ENCODE results near the gene ARHGAP8. TPM values are rescaled to one million over a fixed set of nuclear protein-coding genes. Genes with fewer than 3 reads are reported as not detected.

ARHGAP8 gene
- polyA plus RNA-seq, 1 donor, result 16.2 TPM

DNA sequence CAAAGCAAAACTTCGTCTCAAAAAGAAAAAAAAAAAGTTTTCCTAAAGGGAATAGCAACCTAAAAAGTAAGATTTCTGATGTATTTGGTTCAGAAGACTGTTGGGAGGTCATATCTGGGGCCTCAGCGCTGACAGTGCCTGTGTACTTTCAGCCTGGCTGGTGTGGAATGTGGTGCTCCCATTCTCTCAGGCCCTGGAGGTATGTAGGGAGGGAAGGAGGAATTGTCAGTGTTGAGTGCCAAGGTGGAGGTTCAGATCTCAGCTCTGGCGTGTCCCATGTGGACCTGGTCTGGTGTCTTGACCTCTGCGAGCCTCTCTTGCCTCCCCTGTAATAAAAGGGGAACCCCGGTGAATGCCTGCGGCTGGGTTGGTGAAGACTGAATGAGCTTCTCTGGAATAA is 28.0 kb upstream of the ARHGAP8 start:
- Histone ChIP-seq H3K4me3 (ENCODE audit: low read length) (no peak overlapping the region), H3K27me3 (ENCODE audit: control insufficient read depth, insufficient read depth, low read length) (no peaks in the 10 kb centered on the region), H3K9me3 (ENCODE audit: control insufficient read depth, low read depth, low read length) (no peaks in the 10 kb centered on the region), H3K27ac (ENCODE audit: low read length) (no peak overlapping the region), H3K4me1 (ENCODE audit: control insufficient read depth, insufficient read depth, low read length) (peaks cover 36% of the 10 kb centered on the region), H3K36me3 (ENCODE audit: control insufficient read depth, insufficient read depth, low read length) (peaks cover 51% of the 10 kb centered on the region)
- DNase-seq, result no peak
- WGBS (ENCODE audit: insufficient coverage, low lambda C conversion rate), result no CpG with 5 or more reads among the region's 6 CpGs

DNA sequence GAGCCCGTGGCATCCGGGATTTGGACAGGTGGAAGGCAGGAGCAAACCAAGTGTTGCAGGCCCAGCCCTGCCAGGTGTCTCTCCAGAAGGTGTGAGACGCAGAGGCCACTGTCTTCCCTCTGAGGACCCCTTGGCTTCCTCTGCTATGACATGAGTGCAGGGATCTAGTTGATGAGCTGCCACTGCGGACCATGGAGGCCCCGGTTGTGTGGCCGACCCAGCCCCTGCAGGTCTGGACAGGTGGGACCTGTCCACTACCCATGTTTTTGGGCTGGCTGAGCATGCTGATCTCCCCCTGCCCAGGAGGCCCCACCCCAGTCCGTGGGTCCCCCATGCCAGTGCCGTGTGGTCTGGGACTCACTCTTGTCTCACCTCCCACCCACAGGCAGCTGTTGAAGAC is 27.5 kb upstream of the ARHGAP8 start:
- no peak overlapping the region for H3K27ac ChIP-seq (ENCODE audit: low read length)
- no peaks in the 10 kb centered on the region for H3K9me3 ChIP-seq (ENCODE audit: control insufficient read depth, low read depth, low read length)
- no peak overlapping the region for H3K4me3 ChIP-seq (ENCODE audit: low read length)
- no peaks in the 10 kb centered on the region for H3K27me3 ChIP-seq (ENCODE audit: control insufficient read depth, insufficient read depth, low read length)
- H3K36me3 ChIP-seq (ENCODE audit: control insufficient read depth, insufficient read depth, low read length), result peaks cover 53% of the 10 kb centered on the region
- DNase-seq, result no peak
- no CpG with 5 or more reads among the region's 8 CpGs for WGBS (ENCODE audit: insufficient coverage, low lambda C conversion rate)
- H3K4me1 ChIP-seq (ENCODE audit: control insufficient read depth, insufficient read depth, low read length), result peaks cover 35% of the 10 kb centered on the region

DNA sequence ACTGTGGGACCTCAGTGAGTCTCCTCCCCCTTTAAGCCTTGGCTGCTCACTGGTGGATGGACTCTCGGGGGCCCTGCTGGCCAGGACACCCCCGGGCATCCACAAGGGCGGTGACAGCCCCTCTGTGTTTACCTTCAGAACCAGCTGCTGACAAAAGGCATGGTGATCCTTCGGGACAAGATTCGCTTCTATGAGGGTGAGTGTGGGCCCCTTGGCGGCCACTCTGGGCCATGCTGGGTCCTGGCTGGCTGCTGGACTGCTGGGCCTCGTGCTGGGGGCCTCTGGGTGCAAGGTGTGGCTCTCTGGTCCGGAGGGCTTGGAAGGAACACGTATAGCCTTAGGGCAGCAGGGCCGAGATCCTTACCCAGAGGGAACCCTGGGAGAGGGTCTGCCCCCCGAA is 25.9 kb upstream of the ARHGAP8 start:
- no peaks in the 10 kb centered on the region for H3K27me3 ChIP-seq (ENCODE audit: control insufficient read depth, insufficient read depth, low read length)

GRCh38 chr22:44727148-44727547 is 25.2 kb upstream of the ARHGAP8 start:
- peaks cover 34% of the 10 kb centered on the region for H3K4me1 ChIP-seq (ENCODE audit: control insufficient read depth, insufficient read depth, low read length)
- WGBS (ENCODE audit: insufficient coverage, low lambda C conversion rate), result no CpG with 5 or more reads among the region's 21 CpGs
- H3K27ac ChIP-seq (ENCODE audit: low read length), result no peak overlapping the region
- no peaks in the 10 kb centered on the region for H3K9me3 ChIP-seq (ENCODE audit: control insufficient read depth, low read depth, low read length)
- no peak for DNase-seq
- H3K27me3 ChIP-seq (ENCODE audit: control insufficient read depth, insufficient read depth, low read length), result no peaks in the 10 kb centered on the region
- no peak overlapping the region for H3K4me3 ChIP-seq (ENCODE audit: low read length)
- peaks cover 50% of the 10 kb centered on the region for H3K36me3 ChIP-seq (ENCODE audit: control insufficient read depth, insufficient read depth, low read length)

More for the DNA sequence above, 25.9 kb upstream of the ARHGAP8 start:
- no CpG with 5 or more reads among the region's 11 CpGs for WGBS (ENCODE audit: insufficient coverage, low lambda C conversion rate)
- Histone ChIP-seq H3K9me3 (ENCODE audit: control insufficient read depth, low read depth, low read length) (no peaks in the 10 kb centered on the region), H3K27ac (ENCODE audit: low read length) (no peak overlapping the region), H3K36me3 (ENCODE audit: control insufficient read depth, insufficient read depth, low read length) (peaks cover 55% of the 10 kb centered on the region), H3K4me1 (ENCODE audit: control insufficient read depth, insufficient read depth, low read length) (peaks cover 34% of the 10 kb centered on the region), H3K4me3 (ENCODE audit: low read length) (no peak overlapping the region)
- DNase-seq, result no peak

DNA sequence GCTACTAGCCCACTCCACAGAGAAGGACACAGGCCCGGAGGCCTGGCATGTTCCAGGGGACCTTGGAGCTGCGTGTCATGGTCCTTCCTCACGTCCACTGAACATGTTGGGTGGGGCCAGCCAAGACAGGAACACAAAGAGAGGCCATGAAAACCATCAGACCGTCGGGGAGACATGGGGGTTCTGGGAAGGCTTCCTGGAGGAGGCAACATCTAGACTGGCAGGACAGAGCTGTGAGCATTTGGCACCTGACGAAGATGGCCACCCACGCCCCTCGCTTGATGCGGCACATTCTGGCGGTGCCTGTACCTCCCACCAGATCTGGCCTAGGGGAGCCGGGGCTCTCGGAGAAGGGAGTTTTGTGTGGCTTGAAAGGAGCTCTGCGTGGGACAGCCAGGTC is 24.7 kb upstream of the ARHGAP8 start:
- DNase-seq, result no peak

GRCh38 chr22:44728761-44729324 is 23.5 kb upstream of the ARHGAP8 start:
- H3K4me1 ChIP-seq (ENCODE audit: control insufficient read depth, insufficient read depth, low read length), result peaks cover 27% of the 10 kb centered on the region
- no peak overlapping the region for H3K4me3 ChIP-seq (ENCODE audit: low read length)
- no CpG with 5 or more reads among the region's 21 CpGs for WGBS (ENCODE audit: insufficient coverage, low lambda C conversion rate)
- H3K36me3 ChIP-seq (ENCODE audit: control insufficient read depth, insufficient read depth, low read length), result peaks cover 53% of the 10 kb centered on the region
- DNase-seq, result peak in 1 of 2 donors; percentile 71
- H3K27me3 ChIP-seq (ENCODE audit: control insufficient read depth, insufficient read depth, low read length), result no peaks in the 10 kb centered on the region
- no peaks in the 10 kb centered on the region for H3K9me3 ChIP-seq (ENCODE audit: control insufficient read depth, low read depth, low read length)
- H3K27ac ChIP-seq (ENCODE audit: low read length), result peak overlapping the region; percentile 56

More for the DNA sequence above, 24.7 kb upstream of the ARHGAP8 start:
- H3K9me3 ChIP-seq (ENCODE audit: control insufficient read depth, low read depth, low read length), result no peaks in the 10 kb centered on the region
- H3K36me3 ChIP-seq (ENCODE audit: control insufficient read depth, insufficient read depth, low read length), result peaks cover 46% of the 10 kb centered on the region
- H3K4me3 ChIP-seq (ENCODE audit: low read length), result no peak overlapping the region
- WGBS (ENCODE audit: insufficient coverage, low lambda C conversion rate), result no CpG with 5 or more reads among the region's 13 CpGs
- peaks cover 31% of the 10 kb centered on the region for H3K4me1 ChIP-seq (ENCODE audit: control insufficient read depth, insufficient read depth, low read length)
- no peak overlapping the region for H3K27ac ChIP-seq (ENCODE audit: low read length)
- no peaks in the 10 kb centered on the region for H3K27me3 ChIP-seq (ENCODE audit: control insufficient read depth, insufficient read depth, low read length)

GRCh38 chr22:44729391-44730021 is 22.9 kb upstream of the ARHGAP8 start:
- H3K4me3 ChIP-seq (ENCODE audit: low read length), result no peak overlapping the region
- no CpG with 5 or more reads among the region's 39 CpGs for WGBS (ENCODE audit: insufficient coverage, low lambda C conversion rate)
- DNase-seq, result peak; percentile 57 to 66
- peaks cover 26% of the 10 kb centered on the region for H3K4me1 ChIP-seq (ENCODE audit: control insufficient read depth, insufficient read depth, low read length)
- no peaks in the 10 kb centered on the region for H3K9me3 ChIP-seq (ENCODE audit: control insufficient read depth, low read depth, low read length)
- H3K27ac ChIP-seq (ENCODE audit: low read length), result peak overlapping the region; percentile 56
- H3K27me3 ChIP-seq (ENCODE audit: control insufficient read depth, insufficient read depth, low read length), result no peaks in the 10 kb centered on the region
- H3K36me3 ChIP-seq (ENCODE audit: control insufficient read depth, insufficient read depth, low read length), result peaks cover 53% of the 10 kb centered on the region

DNA sequence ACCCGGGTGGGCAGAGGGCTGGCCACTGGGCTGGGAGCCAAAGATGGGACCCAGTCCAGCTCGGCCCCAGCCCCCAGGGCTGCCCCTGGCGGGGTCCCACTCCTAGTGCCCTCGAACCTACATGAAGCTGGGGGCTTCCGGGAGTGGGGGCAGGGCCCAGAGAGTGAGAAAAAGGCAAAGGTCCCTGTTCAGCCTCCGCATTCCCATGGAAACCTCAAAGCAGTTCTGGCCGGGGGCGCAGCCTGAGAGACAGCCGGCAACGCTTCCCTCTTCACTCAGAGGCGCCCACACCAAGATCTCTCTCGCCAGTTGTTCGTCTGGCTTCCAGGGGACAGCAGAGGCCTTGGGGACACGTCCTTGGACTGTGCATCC is 22.4 kb upstream of the ARHGAP8 start:
- no peaks in the 10 kb centered on the region for H3K9me3 ChIP-seq (ENCODE audit: control insufficient read depth, low read depth, low read length)
- peaks cover 21% of the 10 kb centered on the region for H3K4me1 ChIP-seq (ENCODE audit: control insufficient read depth, insufficient read depth, low read length)
- H3K4me3 ChIP-seq (ENCODE audit: low read length), result no peak overlapping the region
- H3K27me3 ChIP-seq (ENCODE audit: control insufficient read depth, insufficient read depth, low read length), result no peaks in the 10 kb centered on the region
- peak overlapping the region; percentile 43 for H3K27ac ChIP-seq (ENCODE audit: low read length)
- peaks cover 53% of the 10 kb centered on the region for H3K36me3 ChIP-seq (ENCODE audit: control insufficient read depth, insufficient read depth, low read length)
- no CpG with 5 or more reads among the region's 14 CpGs for WGBS (ENCODE audit: insufficient coverage, low lambda C conversion rate)
- no peak for DNase-seq

GRCh38 chr22:44730490-44731356 is 21.7 kb upstream of the ARHGAP8 start:
- H3K36me3 ChIP-seq (ENCODE audit: control insufficient read depth, insufficient read depth, low read length), result peaks cover 51% of the 10 kb centered on the region

DNA sequence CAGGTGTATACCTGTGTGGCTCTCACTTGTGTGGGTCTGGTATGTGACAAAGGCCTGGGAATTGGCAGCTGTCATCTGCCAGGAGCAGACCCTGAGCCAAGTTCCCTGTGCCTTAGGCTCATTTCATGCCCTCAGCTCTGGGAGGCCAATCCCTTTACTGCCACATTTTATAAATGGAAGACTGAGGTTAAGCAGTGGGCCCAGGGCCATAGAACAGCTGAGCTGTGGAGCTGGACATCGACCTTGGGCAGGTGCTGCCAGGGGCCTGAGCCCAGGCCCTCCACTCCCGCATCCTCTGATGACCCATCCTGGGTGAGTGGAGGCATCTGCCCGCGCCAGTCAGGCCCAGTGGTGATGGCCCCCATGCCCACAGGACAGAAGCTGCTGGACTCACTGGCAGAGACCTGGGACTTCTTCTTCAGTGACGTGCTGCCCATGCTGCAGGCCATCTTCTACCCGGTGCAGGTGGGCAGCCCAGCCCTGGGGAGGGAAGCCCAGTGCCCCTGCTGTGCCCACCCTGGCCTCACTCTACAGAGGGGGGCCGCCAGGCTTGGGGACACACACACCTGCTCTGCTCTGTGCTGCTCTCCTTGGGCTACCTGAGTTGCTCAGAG is 20.9 kb upstream of the ARHGAP8 start:
- WGBS (ENCODE audit: insufficient coverage, low lambda C conversion rate), result no CpG with 5 or more reads among the region's 7 CpGs
- Histone ChIP-seq H3K27me3 (ENCODE audit: control insufficient read depth, insufficient read depth, low read length) (no peaks in the 10 kb centered on the region), H3K36me3 (ENCODE audit: control insufficient read depth, insufficient read depth, low read length) (peaks cover 44% of the 10 kb centered on the region), H3K27ac (ENCODE audit: low read length) (no peak overlapping the region), H3K9me3 (ENCODE audit: control insufficient read depth, low read depth, low read length) (no peaks in the 10 kb centered on the region), H3K4me3 (ENCODE audit: low read length) (no peak overlapping the region), H3K4me1 (ENCODE audit: control insufficient read depth, insufficient read depth, low read length) (peaks cover 21% of the 10 kb centered on the region)
- DNase-seq, result no peak

More at GRCh38 chr22:44730490-44731356, 21.7 kb upstream of the ARHGAP8 start:
- WGBS (ENCODE audit: insufficient coverage, low lambda C conversion rate), result no CpG with 5 or more reads among the region's 19 CpGs
- Histone ChIP-seq H3K4me1 (ENCODE audit: control insufficient read depth, insufficient read depth, low read length) (peaks cover 17% of the 10 kb centered on the region), H3K27me3 (ENCODE audit: control insufficient read depth, insufficient read depth, low read length) (no peaks in the 10 kb centered on the region), H3K27ac (ENCODE audit: low read length) (no peak overlapping the region), H3K4me3 (ENCODE audit: low read length) (no peak overlapping the region), H3K9me3 (ENCODE audit: control insufficient read depth, low read depth, low read length) (no peaks in the 10 kb centered on the region)
- no peak for DNase-seq

All from large intestine (tissue), 3 donors.